OCI-LY7 (cell line): ENCODE measurements around the gene ZNF683. TPM values are rescaled to one million over a fixed set of nuclear protein-coding genes. Genes with fewer than 3 reads are reported as not detected.

Experiments
- BruUV-seq: library from RNA; stranded (reverse); fragments of 400-500 nt; replicated peaks from 2 replicates; lab custom pipeline; 2021; lab: Mats Ljungman, UMichigan
- CTCF ChIA-PET: fragments of 300-600 bp; sonication (Branson Sonifier 250); formaldehyde crosslinking; loops from one replicate; lab custom pipeline; 2022; ENCODE audit warnings: antibody characterized with exemption; ENCODE audit not compliant: unreplicated experiment; lab: Charles Lee
- POLR2A ChIA-PET: fragments of 300-600 bp; sonication (Branson Sonifier 250); formaldehyde crosslinking; loops from one replicate; lab custom pipeline; 2022; ENCODE audit warnings: antibody characterized with exemption; lab: Charles Lee
- DNase-seq: peaks from one replicate; pipeline ENCODE4 v3.0.0-alpha.2; 2015; ENCODE audit warnings: low spot score
- H2AFZ ChIP-seq: fragments of 200-600 bp; sonication (generic), shearing (Covaris generic); 2 replicates; pipeline ENCODE4 v1.6.1; 2014; ENCODE audit warnings: mild to moderate bottlenecking, antibody characterized with exemption, low read length, moderate library complexity
- H3K27ac ChIP-seq: fragments of 200-600 bp; sonication (generic); 2 replicates; pipeline ENCODE4 v1.5.1; 2014; ENCODE audit warnings: mixed run types, low read depth, mild to moderate bottlenecking, moderate library complexity, low read length, inconsistent platforms; ENCODE audit not compliant: poor library complexity, severe bottlenecking
- H3K36me3 ChIP-seq: fragments of 200-600 bp; sonication (generic); 2 replicates; pipeline ENCODE4 v1.6.1; 2014; ENCODE audit warnings: mild to moderate bottlenecking, antibody characterized with exemption, low read length, moderate library complexity, mixed read lengths; ENCODE audit not compliant: insufficient read depth
- H3K4me1 ChIP-seq: fragments of 200-600 bp; sonication (generic); 2 replicates; pipeline ENCODE4 v1.5.1; 2014; ENCODE audit warnings: mild to moderate bottlenecking, low read length; ENCODE audit not compliant: insufficient read depth, poor library complexity, severe bottlenecking
- H3K4me2 ChIP-seq: fragments of 200-600 bp; sonication (generic); 2 replicates; pipeline ENCODE4 v1.6.1; 2014; ENCODE audit warnings: mild to moderate bottlenecking, low read length
- H3K4me3 ChIP-seq: fragments of 200-600 bp; sonication (generic); 2 replicates; pipeline ENCODE4 v1.5.1; 2014; ENCODE audit warnings: mild to moderate bottlenecking, low read depth, low read length; ENCODE audit not compliant: poor library complexity, severe bottlenecking
- H3K79me2 ChIP-seq: fragments of 200-600 bp; sonication (generic); 2 replicates; pipeline ENCODE4 v1.6.1; 2016; ENCODE audit warnings: low read depth, mild to moderate bottlenecking, low read length, moderate library complexity, mixed read lengths; ENCODE audit not compliant: insufficient read depth
- H3K9me2 ChIP-seq: fragments of 200-600 bp; sonication (generic); 2 replicates; pipeline ENCODE4 v1.6.1; 2016; ENCODE audit warnings: mild to moderate bottlenecking, low read length, mixed read lengths; ENCODE audit not compliant: insufficient read depth
- H3K9me3 ChIP-seq: fragments of 200-600 bp; sonication (generic); 2 replicates; pipeline ENCODE4 v1.6.1; 2014; ENCODE audit warnings: mild to moderate bottlenecking, mixed run types, low read length, mixed read lengths
- H4K20me1 ChIP-seq: fragments of 200-600 bp; sonication (generic); 2 replicates; pipeline ENCODE4 v1.6.1; 2014; ENCODE audit warnings: mild to moderate bottlenecking, antibody characterized with exemption, low read length, moderate library complexity, mixed read lengths; ENCODE audit not compliant: insufficient read depth
- EZH2phosphoT487 ChIP-seq: fragments of 200-600 bp; sonication (generic); IDR thresholded peaks from 2 replicates; pipeline ENCODE4 v1.6.1; 2018; ENCODE audit warnings: low read depth, borderline replicate concordance, mild to moderate bottlenecking, mixed run types, antibody characterized with exemption, low read length, moderate library complexity, mixed read lengths
- intact Hi-C: fragments of 100-400 bp; cut with micrococcal nuclease; formaldehyde crosslinking; loops from one replicate; pipeline ENCODE4 v1.10.0; 2022; ENCODE audit not compliant: unreplicated experiment
- total RNA-seq, 2 experiments: library from RNA; depleted of rRNA in 1 of 2; stranded (reverse); fragments of >200 nt in 1 of 2; shearing (Covaris generic) in 1 of 2; gene quantifications; 2 replicates each; pipeline ENCODE4 v1.2.3, GENCODE V29; 2014 to 2022
- TF ChIP-seq, protein P1 (sequence below): fragments of 200-600 bp; sonication (generic); conservative IDR thresholded peaks from 2 replicates; pipeline ENCODE4 v1.5.1; 2014; ENCODE audit warnings: mild to moderate bottlenecking, antibody characterized with exemption, low read length, moderate library complexity, mixed read lengths

The ZNF683 gene
- total RNA-seq, 2 experiments from 2014 or later: not detected

- no peaks in the 10 kb centered on the region for H4K20me1 ChIP-seq
- intact Hi-C loops: no loop called here
- ChIA-PET POLR2A (interaction anchor here (0.8 to 11.7 kb wide), 4 partner anchors 11 to 34 kb away, joined by 3 to 273 read pairs (median 6); no protein-coding TSS in a partner anchor), CTCF (interaction anchor here (0.7 to 3.9 kb wide), 5 partner anchors 22 to 37 kb away, joined by 3 to 37 read pairs (median 4); no protein-coding TSS in a partner anchor)
- no peak for TF ChIP-seq EZH2phosphoT487
- TF ChIP-seq, protein P1, sequence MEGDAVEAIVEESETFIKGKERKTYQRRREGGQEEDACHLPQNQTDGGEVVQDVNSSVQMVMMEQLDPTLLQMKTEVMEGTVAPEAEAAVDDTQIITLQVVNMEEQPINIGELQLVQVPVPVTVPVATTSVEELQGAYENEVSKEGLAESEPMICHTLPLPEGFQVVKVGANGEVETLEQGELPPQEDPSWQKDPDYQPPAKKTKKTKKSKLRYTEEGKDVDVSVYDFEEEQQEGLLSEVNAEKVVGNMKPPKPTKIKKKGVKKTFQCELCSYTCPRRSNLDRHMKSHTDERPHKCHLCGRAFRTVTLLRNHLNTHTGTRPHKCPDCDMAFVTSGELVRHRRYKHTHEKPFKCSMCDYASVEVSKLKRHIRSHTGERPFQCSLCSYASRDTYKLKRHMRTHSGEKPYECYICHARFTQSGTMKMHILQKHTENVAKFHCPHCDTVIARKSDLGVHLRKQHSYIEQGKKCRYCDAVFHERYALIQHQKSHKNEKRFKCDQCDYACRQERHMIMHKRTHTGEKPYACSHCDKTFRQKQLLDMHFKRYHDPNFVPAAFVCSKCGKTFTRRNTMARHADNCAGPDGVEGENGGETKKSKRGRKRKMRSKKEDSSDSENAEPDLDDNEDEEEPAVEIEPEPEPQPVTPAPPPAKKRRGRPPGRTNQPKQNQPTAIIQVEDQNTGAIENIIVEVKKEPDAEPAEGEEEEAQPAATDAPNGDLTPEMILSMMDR: no peak
- peaks cover 59% of the 10 kb centered on the region for H3K36me3 ChIP-seq
- H3K4me1 ChIP-seq: peaks cover 44% of the 10 kb centered on the region
- no peaks in the 10 kb centered on the region for H3K9me3 ChIP-seq
- no peak overlapping the region for H2AFZ ChIP-seq
- peak overlapping the region; percentile 95; the same call in 1 of the 2 replicates for H3K4me2 ChIP-seq
- H3K27ac ChIP-seq: no peak overlapping the region
- H3K79me2 ChIP-seq: peaks cover 32% of the 10 kb centered on the region
- no peak overlapping the region for H3K4me3 ChIP-seq
- no peaks in the 10 kb centered on the region for H3K9me2 ChIP-seq
- DNase-seq: no peak
- no TSS peak for BruUV-seq
Observed at GRCh38 chr1:26322042-26322331, 50.6 kb downstream of the ZNF683 start.

- Histone ChIP-seq H3K27ac (peak overlapping the region; percentile 91), H2AFZ (no peak overlapping the region), H3K4me1 (peaks cover 49% of the 10 kb centered on the region), H3K36me3 (peaks cover 59% of the 10 kb centered on the region), H3K9me2 (no peaks in the 10 kb centered on the region), H3K4me3 (peak overlapping the region; percentile 93), H3K4me2 (peak overlapping the region; percentile 95), H3K9me3 (no peaks in the 10 kb centered on the region), H3K79me2 (peaks cover 35% of the 10 kb centered on the region), H4K20me1 (no peaks in the 10 kb centered on the region)
- BruUV-seq: TSS peak; percentile 11
- ChIA-PET POLR2A (interaction anchor here (0.8 to 11.7 kb wide), 4 partner anchors 11 to 33 kb away, joined by 3 to 273 read pairs (median 6); no protein-coding TSS in a partner anchor), CTCF (interaction anchor here (0.7 to 3.9 kb wide), 6 partner anchors 21 to 37 kb away, joined by 3 to 37 read pairs (median 4); no protein-coding TSS in a partner anchor)
- peak; percentile 91 for DNase-seq
- intact Hi-C loops: loop anchor here (1.0 to 2.0 kb wide), 2 partner anchors 36 to 41 kb away; no protein-coding TSS in a partner anchor
- TF ChIP-seq, protein P1: peak; percentile 96
- no peak for TF ChIP-seq EZH2phosphoT487
Observed at GRCh38 chr1:26321315-26322041, 51.1 kb downstream of the ZNF683 start.
